ENCODE data around the gene ACTN3.

GRCh38 chr11:66612458-66612857, 65.8 kb downstream of the ACTN3 start:
- TF ChIP-seq EZH2 (IDR thresholded peaks at IDR 0.05; ENCODE audit: borderline replicate concordance, low read length), result no peak
- no peak for TF ChIP-seq CTCF (IDR thresholded peaks at IDR 0.05; ENCODE audit: low read length)

Data from OCI-LY1 (cell line).